Ishikawa (cell line): ENCODE measurements around the gene ABHD2.

ENCODE experiments used
- CEBPB ChIP-seq: IDR thresholded peaks from 2 replicates; pipeline ENCODE4 v1.6.1; 2012
- CREB1 ChIP-seq: IDR thresholded peaks from 2 replicates; pipeline ENCODE4 v1.6.1; 2012; ENCODE audit warnings: low read depth
- EGR1 ChIP-seq: IDR thresholded peaks from 2 replicates; pipeline ENCODE4 v1.6.1; 2012
- EP300 ChIP-seq: IDR thresholded peaks from 2 replicates; pipeline ENCODE4 v1.6.1; 2012; ENCODE audit warnings: borderline replicate concordance
- FOXM1 ChIP-seq: IDR thresholded peaks from 2 replicates; pipeline ENCODE4 v1.6.1; 2012; ENCODE audit warnings: low read depth, borderline replicate concordance
- MAX ChIP-seq: IDR thresholded peaks from 2 replicates; pipeline ENCODE4 v1.6.1; 2012
- NFIC ChIP-seq: IDR thresholded peaks from 2 replicates; pipeline ENCODE4 v1.6.1; 2012
- RAD21 ChIP-seq: IDR thresholded peaks from 2 replicates; pipeline ENCODE4 v1.6.1; 2012; ENCODE audit warnings: low read depth
- REST ChIP-seq: IDR thresholded peaks from 2 replicates; pipeline ENCODE4 v1.6.1; 2012; ENCODE audit warnings: low read depth, mild to moderate bottlenecking
- TAF1 ChIP-seq: IDR thresholded peaks from 2 replicates; pipeline ENCODE4 v1.6.1; 2012; ENCODE audit warnings: low read depth, mild to moderate bottlenecking
- TCF12 ChIP-seq: IDR thresholded peaks from 2 replicates; pipeline ENCODE4 v1.6.1; 2012; ENCODE audit warnings: low read depth
- TEAD4 ChIP-seq: IDR thresholded peaks from 2 replicates; pipeline ENCODE4 v1.6.1; 2012
- USF1 ChIP-seq: IDR thresholded peaks from 2 replicates; pipeline ENCODE4 v1.6.1; 2012
- YY1 ChIP-seq: IDR thresholded peaks from 2 replicates; pipeline ENCODE4 v1.6.1; 2012; ENCODE audit warnings: low read depth
- ZBTB7A ChIP-seq: IDR thresholded peaks from 2 replicates; pipeline ENCODE4 v1.6.1; 2012; ENCODE audit warnings: low read depth

ABHD2 gene

GRCh38 chr15:89196994-89197393, 108.7 kb downstream of the ABHD2 start:
- no peak for TF ChIP-seq USF1
- peak; percentile 78 for TF ChIP-seq NFIC

- TF ChIP-seq MAX (no peak), CREB1 (no peak), EP300 (no peak), USF1 (no peak), FOXM1 (no peak), YY1 (no peak), NFIC (no peak)
These were observed 109.3 kb downstream of the ABHD2 start for GRCh38 chr15:89197503-89197971.

GRCh38 chr15:89198196-89198595, 109.9 kb downstream of the ABHD2 start:
- no peak for TF ChIP-seq TAF1
- TF ChIP-seq NFIC = no peak
- no peak for TF ChIP-seq USF1
- TF ChIP-seq REST = no peak
- TF ChIP-seq YY1 = no peak
- no peak for TF ChIP-seq EGR1
- no peak for TF ChIP-seq EP300
- TF ChIP-seq TCF12 = no peak
- no peak for TF ChIP-seq TEAD4
- no peak for TF ChIP-seq RAD21
- no peak for TF ChIP-seq FOXM1
- TF ChIP-seq CREB1 = no peak
- TF ChIP-seq ZBTB7A = no peak

GRCh38 chr15:89198934-89199333, 110.7 kb downstream of the ABHD2 start:
- TF ChIP-seq CEBPB (no peak), USF1 (no peak), FOXM1 (no peak), TAF1 (no peak), TCF12 (no peak), EGR1 (no peak), REST (no peak), RAD21 (no peak)

- TF ChIP-seq EP300 (no peak), MAX (no peak), REST (no peak), CREB1 (no peak), NFIC (no peak), YY1 (no peak), TEAD4 (no peak), FOXM1 (no peak), CEBPB (no peak), USF1 (no peak), EGR1 (no peak)
These were observed 111.5 kb downstream of the ABHD2 start for GRCh38 chr15:89199746-89200145.
